Colonic mucosa (tissue), 4 donors: ENCODE results near the gene SLC31A1. TPM values are rescaled to one million over a fixed set of nuclear protein-coding genes. Genes with fewer than 3 reads are reported as not detected.
A peak's percentile ranks its signal among the peaks of the same experiment; 100 is the strongest.

Experiments
- DNase-seq: peaks from one replicate; pipeline ENCODE4 v3.0.0-alpha.2; 2020
- H3K27ac ChIP-seq: fragments of 200-600 bp; one replicate; pipeline ENCODE4 v1.8.0; 2021
- H3K27me3 ChIP-seq: fragments of 200-600 bp; one replicate; pipeline ENCODE4 v1.8.0; 2021
- H3K36me3 ChIP-seq: fragments of 200-600 bp; one replicate; pipeline ENCODE4 v1.8.0; 2021
- H3K4me1 ChIP-seq: fragments of 200-600 bp; one replicate; pipeline ENCODE4 v1.8.0; 2021; ENCODE audit warnings: mild to moderate bottlenecking
- H3K4me3 ChIP-seq: fragments of 200-600 bp; one replicate; pipeline ENCODE4 v1.8.0; 2021
- H3K9ac ChIP-seq, 2 donors: one replicate each; pipeline ENCODE4 v1.7.0; 2013; ENCODE audit warnings: control low read depth in 2 of 2, low read depth in 2 of 2, low read length in 2 of 2
- H3K9me3 ChIP-seq: fragments of 200-600 bp; one replicate; pipeline ENCODE4 v1.8.0; 2021
- CTCF ChIP-seq: fragments of 200-600 bp; IDR thresholded peaks from one replicate; pipeline ENCODE4 v1.8.0; 2022; ENCODE audit warnings: antibody characterized with exemption, mild to moderate bottlenecking
- intact Hi-C: fragments of 100-400 bp; cut with DNase I; formaldehyde crosslinking; loops from one replicate; pipeline ENCODE4 v1.14.1; 2022
- total RNA-seq, 2 donors: library from RNA; stranded (reverse); fragmentation: NEBNext Ultra II Directional in 1 of 2; extraction: Animal tissue kit (Norgen Biotek cat#: 25700) in 1 of 2; gene quantifications; one replicate each; pipeline ENCODE4 v1.2.1, GENCODE V29; 2021
- donor health status: healthy.
- donor health status: DM: no; HTN: no; CAD: no.
- donor health status: DM: no; HTN: no; CAD: no.

SLC31A1 gene
- total RNA-seq, 2 donors from 2014 or later: 51.1 to 57.1 TPM

GRCh38 chr9:113298924-113299770, 77.8 kb downstream of the SLC31A1 start:
- no peak overlapping the region for H3K9ac ChIP-seq
- no peaks in the 10 kb centered on the region for H3K27me3 ChIP-seq
- no peak for TF ChIP-seq CTCF
- peaks cover 7% of the 10 kb centered on the region for H3K4me1 ChIP-seq
- no peaks in the 10 kb centered on the region for H3K9me3 ChIP-seq
- H3K36me3 ChIP-seq: no peaks in the 10 kb centered on the region
- intact Hi-C loops: no loop called here
- no peak for DNase-seq
- H3K4me3 ChIP-seq: no peak overlapping the region
- no peak overlapping the region for H3K27ac ChIP-seq

GRCh38 chr9:113299800-113300292, 78.5 kb downstream of the SLC31A1 start:
- intact Hi-C loops: no loop called here
- no peak for TF ChIP-seq CTCF
- DNase-seq: peak; percentile 79
- Histone ChIP-seq H3K4me3 (no peak overlapping the region), H3K9ac (peak overlapping the region in 1 of 2 donors; percentile 51), H3K27me3 (no peaks in the 10 kb centered on the region), H3K36me3 (no peaks in the 10 kb centered on the region), H3K4me1 (peaks cover 7% of the 10 kb centered on the region), H3K9me3 (no peaks in the 10 kb centered on the region), H3K27ac (no peak overlapping the region)

- Histone ChIP-seq H3K4me3 (no peak overlapping the region), H3K36me3 (no peaks in the 10 kb centered on the region), H3K27me3 (no peaks in the 10 kb centered on the region), H3K4me1 (peaks cover 7% of the 10 kb centered on the region), H3K27ac (no peak overlapping the region), H3K9me3 (no peaks in the 10 kb centered on the region), H3K9ac (no peak overlapping the region)
- no peak for DNase-seq
- intact Hi-C loops: no loop called here
- no peak for TF ChIP-seq CTCF
Observed at GRCh38 chr9:113301548-113301947, 80.2 kb downstream of the SLC31A1 start.

- peaks cover 7% of the 10 kb centered on the region for H3K4me1 ChIP-seq
- no peaks in the 10 kb centered on the region for H3K27me3 ChIP-seq
- H3K9me3 ChIP-seq: no peaks in the 10 kb centered on the region
- DNase-seq: peak; percentile 63
- no peak for TF ChIP-seq CTCF
- H3K9ac ChIP-seq: peak within 1 kb of the TSS in 1 of 2 donors; percentile 2
- intact Hi-C loops: no loop called here
- no peaks in the 10 kb centered on the region for H3K36me3 ChIP-seq
- H3K27ac ChIP-seq: no peak within 1 kb of the TSS
- no peak within 1 kb of the TSS for H3K4me3 ChIP-seq
Observed at GRCh38 chr9:113302792-113303418, 81.6 kb downstream of the SLC31A1 start, which contains the start of gene RNF183. RNF183 (minus strand) TSS chr9:113303376; CDS start chr9:113298184, 5,192 bp downstream.

- Histone ChIP-seq H3K9ac (no peak overlapping the region), H3K9me3 (no peaks in the 10 kb centered on the region), H3K36me3 (no peaks in the 10 kb centered on the region), H3K4me1 (no peaks in the 10 kb centered on the region), H3K4me3 (no peak overlapping the region), H3K27ac (no peak overlapping the region), H3K27me3 (no peaks in the 10 kb centered on the region)
- no peak for DNase-seq
- intact Hi-C loops: no loop called here
- TF ChIP-seq CTCF: no peak
Observed at GRCh38 chr9:113306566-113306965, 85.2 kb downstream of the SLC31A1 start.
